T-helper 2 cell treated with Interferon-gamma antibody and Interleukin-4, amounts not matched to agents 5 μg/mL and 100 μg/mL, for 36 hours (primary cell): ENCODE measurements around the gene RFXAP.

Experiments
- DNase-seq: peaks from one replicate; pipeline ENCODE4 v3.0.0; 2021; ENCODE audit warnings: low spot score
- H3K27ac Mint-ChIP-seq: one replicate; pipeline ENCODE4 v1.8.0; 2021; ENCODE audit warnings: mild to moderate bottlenecking, mixed read lengths
- H3K27me3 Mint-ChIP-seq: one replicate; pipeline ENCODE4 v1.8.0; 2021; ENCODE audit warnings: low read depth, mixed read lengths
- H3K36me3 Mint-ChIP-seq: one replicate; pipeline ENCODE4 v1.8.0; 2021; ENCODE audit warnings: low read depth, mixed read lengths
- H3K4me1 Mint-ChIP-seq: one replicate; pipeline ENCODE4 v1.8.0; 2021; ENCODE audit warnings: low read depth, mixed read lengths
- H3K4me3 Mint-ChIP-seq: one replicate; pipeline ENCODE4 v1.8.0; 2022; ENCODE audit warnings: mild to moderate bottlenecking, moderate library complexity, mixed read lengths
- H3K9me3 Mint-ChIP-seq: one replicate; pipeline ENCODE4 v1.8.0; 2021; ENCODE audit warnings: mixed read lengths

RFXAP gene

GRCh38 chr13:36834299-36834698 lies 15.3 kb downstream of the RFXAP start:
- H3K9me3 Mint-ChIP-seq, result no peaks in the 10 kb centered on the region
- peaks cover 26% of the 10 kb centered on the region for H3K36me3 Mint-ChIP-seq
- DNase-seq, result no peak
- no peaks in the 10 kb centered on the region for H3K27me3 Mint-ChIP-seq
- peaks cover 3% of the 10 kb centered on the region for H3K4me1 Mint-ChIP-seq
- no peak overlapping the region for H3K27ac Mint-ChIP-seq
- H3K4me3 Mint-ChIP-seq, result no peak overlapping the region

DNA sequence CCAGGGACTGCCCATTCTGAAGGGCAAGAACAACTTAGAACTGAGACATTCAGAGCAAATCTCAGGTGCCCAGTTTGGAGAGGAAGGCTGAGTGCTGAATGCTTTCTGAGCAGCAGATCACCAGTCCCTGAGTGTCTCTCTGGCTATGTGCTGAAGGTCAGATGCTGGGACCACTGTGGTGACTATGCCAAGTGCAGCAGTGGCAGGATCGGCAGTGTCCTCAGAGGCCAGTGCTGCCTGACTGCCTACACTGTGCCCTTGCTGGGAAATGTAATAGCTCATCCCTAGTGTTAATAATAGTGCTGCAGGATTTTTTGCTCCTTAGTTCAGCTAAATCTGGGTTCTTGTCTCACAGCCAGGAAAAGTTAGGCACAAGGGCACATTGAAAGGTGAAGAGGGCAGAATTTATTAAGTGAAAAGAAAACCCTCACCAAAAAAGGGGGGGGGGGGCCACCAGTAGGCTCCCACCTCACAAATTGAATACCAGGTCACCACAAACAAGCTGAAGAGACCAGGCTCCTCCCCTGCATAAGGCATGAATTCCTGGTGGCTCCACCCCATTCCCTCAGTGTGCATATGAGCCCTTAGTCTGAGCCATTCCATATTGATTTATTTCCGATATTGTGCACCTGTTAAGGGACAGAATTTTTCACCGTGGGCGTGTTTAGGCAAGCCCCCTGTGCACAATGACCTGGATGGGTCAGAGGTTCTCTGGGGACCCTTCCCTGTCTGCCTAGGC lies 18.5 kb downstream of the RFXAP start:
- Mint-ChIP-seq H3K27me3 (no peaks in the 10 kb centered on the region), H3K27ac (no peak overlapping the region), H3K4me1 (peaks cover 2% of the 10 kb centered on the region), H3K9me3 (no peaks in the 10 kb centered on the region), H3K36me3 (peaks cover 13% of the 10 kb centered on the region), H3K4me3 (no peak overlapping the region)
- no peak for DNase-seq

DNA sequence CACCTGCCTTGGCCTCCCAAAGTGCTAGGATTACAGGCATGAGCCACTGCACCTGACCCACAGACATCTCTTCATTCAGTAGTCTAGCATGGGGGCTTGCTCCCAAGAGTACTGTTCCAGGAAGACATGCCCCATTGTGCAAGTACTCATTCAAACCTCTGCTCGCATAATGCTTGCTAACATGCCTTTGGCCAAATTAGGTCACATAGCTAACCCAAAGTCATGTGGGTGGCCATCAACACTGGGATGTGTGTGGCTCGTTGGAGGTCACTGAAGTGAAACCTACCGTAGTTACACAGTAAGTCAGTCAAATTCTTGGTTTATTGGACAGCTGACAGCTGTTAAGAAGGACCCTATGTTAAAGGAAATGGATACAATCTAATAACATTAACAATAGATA lies 20.3 kb downstream of the RFXAP start:
- no peaks in the 10 kb centered on the region for H3K9me3 Mint-ChIP-seq
- H3K4me3 Mint-ChIP-seq, result no peak overlapping the region
- H3K27ac Mint-ChIP-seq, result no peak overlapping the region
- peaks cover 14% of the 10 kb centered on the region for H3K36me3 Mint-ChIP-seq
- no peak for DNase-seq
- H3K27me3 Mint-ChIP-seq, result no peaks in the 10 kb centered on the region
- H3K4me1 Mint-ChIP-seq, result peaks cover 2% of the 10 kb centered on the region

- Mint-ChIP-seq H3K36me3 (peaks cover 10% of the 10 kb centered on the region), H3K4me3 (no peak overlapping the region), H3K27me3 (no peaks in the 10 kb centered on the region), H3K27ac (no peak overlapping the region), H3K9me3 (no peaks in the 10 kb centered on the region), H3K4me1 (peaks cover 2% of the 10 kb centered on the region)
- no peak for DNase-seq
Observed at GRCh38 chr13:36839981-36840380, 21.0 kb downstream of the RFXAP start.

DNA sequence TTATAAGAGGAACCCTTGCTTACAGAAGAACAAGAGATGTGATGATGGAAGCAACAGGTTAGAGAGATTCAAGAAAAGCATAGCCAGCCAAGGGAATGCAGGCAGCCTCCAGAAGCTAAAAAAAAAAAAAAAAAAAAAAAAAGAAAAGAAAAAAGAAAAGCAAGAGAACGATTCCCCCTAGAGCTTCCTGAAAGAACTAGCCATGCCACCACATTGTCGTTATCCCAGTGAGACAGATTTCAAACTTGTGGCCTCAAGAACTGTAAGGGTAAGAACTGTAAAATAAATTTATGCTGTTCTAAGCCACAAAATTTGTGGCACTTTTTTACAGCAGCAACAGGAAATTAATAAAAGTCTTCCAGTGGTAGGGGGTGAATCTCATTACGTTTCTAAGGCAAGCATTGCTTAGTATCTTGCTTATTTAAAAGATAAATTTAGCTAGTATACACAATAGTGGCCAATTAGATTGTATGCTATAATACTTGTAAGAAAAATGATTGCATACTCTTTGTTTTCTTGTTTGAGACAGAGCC lies 21.8 kb downstream of the RFXAP start:
- H3K9me3 Mint-ChIP-seq, result no peaks in the 10 kb centered on the region
- H3K4me3 Mint-ChIP-seq, result no peak overlapping the region
- DNase-seq, result no peak
- H3K36me3 Mint-ChIP-seq, result peaks cover 9% of the 10 kb centered on the region
- no peaks in the 10 kb centered on the region for H3K4me1 Mint-ChIP-seq
- H3K27ac Mint-ChIP-seq, result no peak overlapping the region
- H3K27me3 Mint-ChIP-seq, result no peaks in the 10 kb centered on the region

DNA sequence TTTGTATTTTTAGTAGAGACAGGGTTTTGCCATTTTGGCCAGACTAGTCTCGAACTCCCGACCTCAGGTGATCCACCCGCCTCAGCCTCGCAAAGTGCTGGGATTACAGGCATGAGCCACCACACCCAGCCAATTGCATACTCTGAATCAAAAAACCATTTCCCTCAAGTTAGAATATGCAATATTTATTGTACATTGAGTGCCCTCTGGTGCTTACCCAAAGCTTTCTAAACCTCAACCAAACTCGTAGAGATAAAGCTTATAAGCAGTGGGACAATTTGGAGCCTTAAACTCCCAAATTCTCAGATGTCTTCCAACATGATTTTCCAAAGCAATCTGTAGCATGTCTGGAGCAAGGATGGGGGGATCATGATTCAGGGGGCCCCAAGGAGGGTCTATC lies 22.4 kb downstream of the RFXAP start:
- no peaks in the 10 kb centered on the region for H3K4me1 Mint-ChIP-seq
- no peak overlapping the region for H3K27ac Mint-ChIP-seq
- DNase-seq, result no peak
- no peaks in the 10 kb centered on the region for H3K27me3 Mint-ChIP-seq
- H3K4me3 Mint-ChIP-seq, result no peak overlapping the region
- peaks cover 8% of the 10 kb centered on the region for H3K36me3 Mint-ChIP-seq
- no peaks in the 10 kb centered on the region for H3K9me3 Mint-ChIP-seq

DNA sequence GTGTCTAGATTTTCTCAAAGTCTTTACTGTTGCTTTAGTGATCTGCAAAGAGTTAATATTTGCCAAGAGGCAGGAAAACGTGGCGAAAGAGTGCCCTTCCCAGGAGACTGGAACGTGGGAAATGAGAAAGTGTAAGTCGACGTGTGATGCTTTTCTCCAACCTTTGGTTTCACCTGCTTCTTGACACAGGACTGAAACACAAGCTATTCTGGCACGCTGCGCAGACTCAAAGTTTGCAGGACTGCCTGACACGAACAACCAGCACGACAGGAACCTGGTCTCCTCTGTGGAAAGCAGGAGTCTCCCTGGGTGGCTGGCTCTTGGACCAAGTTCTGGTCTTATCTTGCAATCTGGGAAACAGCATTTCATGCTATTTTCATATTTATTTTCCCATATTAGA lies 28.6 kb downstream of the RFXAP start:
- Mint-ChIP-seq H3K36me3 (peaks cover 4% of the 10 kb centered on the region), H3K27me3 (no peaks in the 10 kb centered on the region)

GRCh38 chr13:36848199-36848982 lies 29.4 kb downstream of the RFXAP start:
- H3K9me3 Mint-ChIP-seq, result no peaks in the 10 kb centered on the region
- DNase-seq, result no peak
- no peak overlapping the region for H3K27ac Mint-ChIP-seq
- no peaks in the 10 kb centered on the region for H3K27me3 Mint-ChIP-seq
- H3K4me1 Mint-ChIP-seq, result no peaks in the 10 kb centered on the region
- H3K36me3 Mint-ChIP-seq, result peaks cover 4% of the 10 kb centered on the region
- no peak overlapping the region for H3K4me3 Mint-ChIP-seq

More for the DNA sequence above, 28.6 kb downstream of the RFXAP start:
- no peak overlapping the region for H3K4me3 Mint-ChIP-seq
- H3K9me3 Mint-ChIP-seq, result no peaks in the 10 kb centered on the region
- no peak for DNase-seq
- no peaks in the 10 kb centered on the region for H3K4me1 Mint-ChIP-seq
- no peak overlapping the region for H3K27ac Mint-ChIP-seq

DNA sequence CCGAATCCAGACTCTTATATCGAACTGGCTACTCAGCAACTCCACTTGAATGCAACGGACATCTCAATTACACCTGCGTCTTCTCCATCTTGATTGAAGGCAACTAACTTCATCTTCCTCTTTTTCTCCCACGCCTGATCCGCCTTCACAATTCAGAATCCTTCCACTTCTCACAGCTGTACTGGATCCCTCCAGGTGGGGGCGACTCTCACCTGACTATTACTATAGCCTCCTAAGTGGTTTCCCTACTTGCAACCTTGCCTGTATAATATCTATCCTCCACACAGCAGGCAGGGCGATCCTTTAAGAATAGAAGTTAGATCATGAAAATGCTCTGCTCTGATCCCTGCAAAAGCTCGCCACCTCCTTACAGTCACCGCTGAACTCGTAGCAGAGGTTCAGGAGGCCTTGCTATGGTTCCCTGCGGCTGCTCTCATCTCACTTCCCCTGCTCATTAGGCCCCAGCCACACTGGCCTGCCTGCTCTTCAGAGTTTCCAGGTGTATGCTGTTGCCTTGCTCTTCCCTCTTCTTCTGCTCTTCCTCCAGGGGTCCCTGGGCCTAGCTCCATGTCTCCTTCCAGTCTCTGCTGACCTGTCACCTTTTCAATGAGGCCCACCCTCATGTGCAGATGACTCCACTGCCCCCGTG lies 31.9 kb downstream of the RFXAP start:
- H3K27ac Mint-ChIP-seq, result no peak overlapping the region
- no peaks in the 10 kb centered on the region for H3K27me3 Mint-ChIP-seq
- no peak overlapping the region for H3K4me3 Mint-ChIP-seq
- no peaks in the 10 kb centered on the region for H3K4me1 Mint-ChIP-seq
- H3K9me3 Mint-ChIP-seq, result no peaks in the 10 kb centered on the region
- no peaks in the 10 kb centered on the region for H3K36me3 Mint-ChIP-seq
- no peak for DNase-seq

DNA sequence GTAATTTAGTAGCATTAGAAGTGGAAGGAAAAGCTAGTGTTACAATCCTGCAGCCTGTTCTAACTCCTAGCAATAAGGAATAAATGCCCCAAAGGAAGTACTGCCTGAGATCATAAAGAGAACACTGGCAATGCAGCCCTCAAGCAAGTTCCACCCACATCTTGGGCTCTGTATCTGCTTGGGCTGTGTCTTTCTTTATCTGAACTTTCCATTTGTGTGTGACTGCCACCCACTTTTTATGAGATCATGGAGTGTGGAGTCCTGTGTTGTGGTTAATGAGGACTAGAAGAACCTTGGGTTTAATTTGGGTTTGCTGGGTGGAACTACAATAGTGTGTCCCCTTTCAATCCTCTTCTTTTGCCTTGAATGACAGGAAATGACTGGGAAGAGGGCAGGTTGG lies 38.2 kb downstream of the RFXAP start:
- H3K27ac Mint-ChIP-seq, result no peak overlapping the region
- H3K4me3 Mint-ChIP-seq, result no peak overlapping the region
- no peaks in the 10 kb centered on the region for H3K9me3 Mint-ChIP-seq
- H3K4me1 Mint-ChIP-seq, result peaks cover 6% of the 10 kb centered on the region
- DNase-seq, result peak; percentile 19
- no peaks in the 10 kb centered on the region for H3K36me3 Mint-ChIP-seq
- H3K27me3 Mint-ChIP-seq, result peaks cover 3% of the 10 kb centered on the region

GRCh38 chr13:36858290-36858689 lies 39.3 kb downstream of the RFXAP start:
- H3K27me3 Mint-ChIP-seq, result peaks cover 3% of the 10 kb centered on the region
- peaks cover 12% of the 10 kb centered on the region for H3K4me1 Mint-ChIP-seq
- no peaks in the 10 kb centered on the region for H3K36me3 Mint-ChIP-seq
- H3K4me3 Mint-ChIP-seq, result no peak overlapping the region
- no peak overlapping the region for H3K27ac Mint-ChIP-seq
- DNase-seq, result no peak
- no peaks in the 10 kb centered on the region for H3K9me3 Mint-ChIP-seq

DNA sequence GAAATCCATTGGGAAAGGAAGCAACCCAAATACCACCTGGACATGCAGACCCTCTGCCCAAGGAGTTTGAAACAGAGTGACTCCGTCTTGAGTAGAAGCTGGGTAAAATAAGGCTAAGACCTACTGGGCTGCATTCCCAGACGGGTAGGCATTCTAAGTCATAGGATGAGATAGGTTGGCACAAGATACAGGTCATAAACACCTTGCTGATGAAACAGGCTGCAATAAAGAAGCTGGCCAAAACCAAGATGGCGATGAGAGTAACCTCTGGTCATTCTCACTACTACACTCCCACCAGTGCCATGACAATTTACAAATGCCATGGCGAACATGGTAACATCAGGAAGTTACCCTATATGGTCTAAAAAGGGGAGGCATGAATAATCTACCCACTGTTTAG lies 40.2 kb downstream of the RFXAP start:
- Mint-ChIP-seq H3K27ac (no peak overlapping the region), H3K27me3 (peaks cover 10% of the 10 kb centered on the region), H3K36me3 (no peaks in the 10 kb centered on the region), H3K4me3 (no peak overlapping the region), H3K4me1 (peaks cover 12% of the 10 kb centered on the region), H3K9me3 (no peaks in the 10 kb centered on the region)
- DNase-seq, result no peak

- Mint-ChIP-seq H3K27me3 (peaks cover 20% of the 10 kb centered on the region), H3K4me1 (peaks cover 12% of the 10 kb centered on the region), H3K4me3 (no peak overlapping the region), H3K9me3 (no peaks in the 10 kb centered on the region), H3K27ac (no peak overlapping the region), H3K36me3 (no peaks in the 10 kb centered on the region)
- no peak for DNase-seq
Observed at GRCh38 chr13:36862002-36862685, 43.1 kb downstream of the RFXAP start.
